GM12878 (cell line): ENCODE measurements around the gene TTLL11. TPM values are rescaled to one million over a fixed set of nuclear protein-coding genes. Genes with fewer than 3 reads are reported as not detected.
A peak's percentile ranks its signal among the peaks of the same experiment; 100 is the strongest.

Experiments
- ATAC-seq: fragments of 200-7000 bp; cut with Tn5 transposase; 3 replicates; pipeline ENCODE4 v1.9.1; 2020; ENCODE audit warnings: mild to moderate bottlenecking, moderate library complexity
- BruUV-seq: library from RNA; stranded (reverse); fragments of 400-500 nt; replicated peaks from 2 replicates; lab custom pipeline; 2021; lab: Mats Ljungman, UMichigan
- CTCF ChIA-PET: fragments of 300-600 bp; sonication (Branson Sonifier 250); formaldehyde crosslinking; extraction: SDS; loops from one replicate; lab custom pipeline; 2021; ENCODE audit warnings: inconsistent platforms; lab: Yijun Ruan, JAX
- POLR2A ChIA-PET: fragments of 350-600 bp; formaldehyde crosslinking; extraction: SDS; loops from one replicate; lab custom pipeline; 2021; ENCODE audit warnings: inconsistent platforms; lab: Charles Lee
- RAD21 ChIA-PET: fragments of 300-600 bp; sonication (Branson Sonifier 250); formaldehyde crosslinking; loops from one replicate; lab custom pipeline; 2023; ENCODE audit warnings: antibody characterized with exemption; ENCODE audit not compliant: unreplicated experiment; lab: Charles Lee
- SMC1A ChIA-PET: fragments of 300-600 bp; sonication (Branson Sonifier 250); formaldehyde crosslinking; loops from one replicate; lab custom pipeline; 2023; ENCODE audit not compliant: unreplicated experiment, uncharacterized antibody; lab: Charles Lee
- DNase-seq: peaks from one replicate; pipeline ENCODE4 v3.0.0-alpha.2; 2011; ENCODE audit warnings: low read depth, low spot score
- FAIRE-seq: peaks from 3 replicates; lab custom pipeline; 2011; peaks lifted over from hg19 to GRCh38; lab: Jason Lieb, UNC
- H2AFZ ChIP-seq: 2 replicates; pipeline ENCODE4 v1.6.0; 2011; ENCODE audit warnings: low read depth, low read length, control low read depth; ENCODE audit not compliant: control insufficient read depth
- H3K27ac ChIP-seq: 2 replicates; pipeline ENCODE4 v1.5.1; 2011; ENCODE audit warnings: control low read depth; ENCODE audit not compliant: control insufficient read depth, insufficient read depth
- H3K27me3 ChIP-seq, 2 experiments: replicated peaks in 1 of 2; 2 replicates each; pipeline versions ENCODE4 v1.6.0 to v1.6.1; 2011; ENCODE audit warnings: low read length in 1 of 2; ENCODE audit not compliant: control insufficient read depth in 2 of 2, insufficient read depth in 2 of 2
- H3K36me3 ChIP-seq, 2 experiments: 2 replicates each; pipeline ENCODE4 v1.5.1; 2011; ENCODE audit warnings: low read length in 1 of 2; ENCODE audit not compliant: control insufficient read depth in 2 of 2, insufficient read depth in 2 of 2
- H3K4me1 ChIP-seq: 2 replicates; pipeline ENCODE4 v1.6.1; 2011; ENCODE audit warnings: mild to moderate bottlenecking, low read length, moderate library complexity, mixed read lengths; ENCODE audit not compliant: control insufficient read depth, insufficient read depth
- H3K4me2 ChIP-seq: 2 replicates; pipeline ENCODE4 v1.6.0; 2011; ENCODE audit warnings: control low read depth; ENCODE audit not compliant: control insufficient read depth, insufficient read depth
- H3K4me3 ChIP-seq: fragments of 200-600 bp; sonication (generic); 2 replicates; pipeline ENCODE4 v1.5.1; 2016
- H3K79me2 ChIP-seq: 2 replicates; pipeline ENCODE4 v1.6.0; 2011; ENCODE audit warnings: low read length; ENCODE audit not compliant: control insufficient read depth, insufficient read depth
- H3K9ac ChIP-seq: 2 replicates; pipeline ENCODE4 v1.8.0; 2011; ENCODE audit warnings: low read length, control low read depth, mixed read lengths; ENCODE audit not compliant: control insufficient read depth, insufficient read depth
- H3K9me3 ChIP-seq: replicated peaks from 3 replicates; pipeline ENCODE4 v1.5.1; 2011; ENCODE audit warnings: mild to moderate bottlenecking, low read length; ENCODE audit not compliant: control insufficient read depth, insufficient read depth
- H4K20me1 ChIP-seq: 2 replicates; pipeline ENCODE4 v1.6.0; 2011; ENCODE audit not compliant: control insufficient read depth, insufficient read depth
- BHLHE40 ChIP-seq, 2 experiments: fragments of 450-650 bp in 1 of 2; IDR thresholded peaks; 2 replicates each; pipeline ENCODE4 v1.6.1; 2011 to 2017; ENCODE audit warnings: low read depth in 2 of 2, borderline replicate concordance in 1 of 2, improper control_type of control experiment in 1 of 2, low read length in 1 of 2, mild to moderate bottlenecking in 1 of 2
- CBX5 ChIP-seq: sonication (generic); IDR thresholded peaks from 2 replicates; pipeline ENCODE4 v1.6.1; 2016; ENCODE audit warnings: low read depth, moderate library complexity, mild to moderate bottlenecking, inconsistent platforms
- CREM ChIP-seq: IDR thresholded peaks from 2 replicates; pipeline ENCODE4 v1.6.1; 2014; ENCODE audit warnings: antibody characterized with exemption, low read depth
- DPF2 ChIP-seq: fragments of 450-650 bp; IDR thresholded peaks from 2 replicates; pipeline ENCODE4 v1.6.1; 2017; ENCODE audit warnings: mild to moderate bottlenecking
- JUNB ChIP-seq: IDR thresholded peaks from 2 replicates; pipeline ENCODE4 v1.6.1; 2016; ENCODE audit warnings: antibody characterized with exemption, mild to moderate bottlenecking
- MEF2B ChIP-seq: fragments of 450-650 bp; IDR thresholded peaks from 2 replicates; pipeline ENCODE4 v1.6.1; 2018; ENCODE audit warnings: mild to moderate bottlenecking, moderate library complexity; ENCODE audit not compliant: partially characterized antibody, poor library complexity, severe bottlenecking
- MTA3 ChIP-seq: IDR thresholded peaks from 2 replicates; pipeline ENCODE4 v1.6.1; 2012; ENCODE audit warnings: low read length, inconsistent platforms, borderline replicate concordance
- NBN ChIP-seq: fragments of 450-650 bp; IDR thresholded peaks from 2 replicates; pipeline ENCODE4 v1.6.1; 2016
- NFYB ChIP-seq: IDR thresholded peaks from 2 replicates; pipeline ENCODE4 v1.6.1; 2011; ENCODE audit warnings: low read depth, mild to moderate bottlenecking, low read length, improper control_type of control experiment, moderate library complexity; ENCODE audit not compliant: insufficient read depth
- RUNX3 ChIP-seq: IDR thresholded peaks from 2 replicates; pipeline ENCODE4 v1.6.1; 2012; ENCODE audit warnings: low read length, inconsistent platforms
- TCF7 ChIP-seq: IDR thresholded peaks from 2 replicates; pipeline ENCODE4 v1.6.1; 2014; ENCODE audit warnings: antibody characterized with exemption, borderline replicate concordance
- ZNF217 ChIP-seq: fragments of 450-650 bp; IDR thresholded peaks from 2 replicates; pipeline ENCODE4 v1.6.1; 2017; ENCODE audit warnings: antibody characterized with exemption, mild to moderate bottlenecking
- ZNF622 ChIP-seq: fragments of 450-650 bp; IDR thresholded peaks from 2 replicates; pipeline ENCODE4 v1.6.1; 2017; ENCODE audit warnings: mild to moderate bottlenecking, inconsistent platforms
- WGBS: methylation state at CpG from one replicate; pipeline ENCODE4 v1.1.6; 2016; ENCODE audit warnings: low lambda C conversion rate; ENCODE audit not compliant: insufficient replicate concordance, insufficient coverage; ENCODE audit errors: missing lambda C conversion rate; 5-methylcytosine and 5-hydroxymethylcytosine counted together
- in situ Hi-C: fragments of 300-500 bp; cut with MboI; formaldehyde crosslinking; loops from 9 replicates; pipeline ENCODE4 v1.14.3; 2018; ENCODE audit warnings: mixed read lengths
- intact Hi-C: fragments of 100-400 bp; cut with micrococcal nuclease; formaldehyde crosslinking; loops from one replicate; pipeline ENCODE4 v1.14.2; 2022; ENCODE audit not compliant: unreplicated experiment
- polyA plus RNA-seq, 11 experiments: library from polyadenylated mRNA; depleted of rRNA in 4 of 11; unstranded in 6 of 11; stranded (reverse) in 5 of 11; fragments of >200 nt; fragmentation: Nextera tagmentation in 4 of 11; fragmentation: Illumina TruSeq in 1 of 11; extraction: Ambion mirVana in 4 of 11; extraction: Trizol in 1 of 11; gene quantifications; 1 replicate in 1 of 11; 2 replicates in 10 of 11; pipeline versions ENCODE4 v1.2.1 to v1.2.3, GENCODE V29; 2011 to 2016; ENCODE audit warnings: inconsistent platforms in 2 of 11, missing spikeins in 2 of 11, low read depth in 1 of 11
- total RNA-seq, 4 experiments: library from RNA; depleted of rRNA in 3 of 4; stranded (reverse); fragments of >200 nt in 3 of 4; fragmentation: Illumina TruSeq in 1 of 4; extraction: Trizol in 1 of 4; gene quantifications; 2 replicates each; pipeline versions ENCODE4 v1.2.1 to v1.2.3, GENCODE V29; 2013 to 2021
- TF ChIP-seq, protein P1 (sequence below): fragments of 150-350 bp; IDR thresholded peaks from 2 replicates; pipeline ENCODE4 v1.6.1; 2016; ENCODE audit warnings: low read depth, low read length
- TF ChIP-seq, protein P2 (sequence below): IDR thresholded peaks from 2 replicates; pipeline ENCODE4 v1.6.1; 2011; ENCODE audit warnings: mild to moderate bottlenecking, low read depth, low read length, moderate library complexity; ENCODE audit not compliant: insufficient replicate concordance
- TF ChIP-seq, protein P3 (sequence below): fragments of 450-650 bp; formaldehyde crosslinking; IDR thresholded peaks from 2 replicates; pipeline ENCODE4 v1.4.0; 2020; ENCODE audit warnings: mild to moderate bottlenecking, moderate library complexity

Gene TTLL11
- total and polyA plus RNA-seq, 10 of the 15 experiments (the other 5 are each of a cell fraction or from before 2014, with no cell fraction given), result 1.2 to 3.7 (median 2.9) TPM

DNA sequence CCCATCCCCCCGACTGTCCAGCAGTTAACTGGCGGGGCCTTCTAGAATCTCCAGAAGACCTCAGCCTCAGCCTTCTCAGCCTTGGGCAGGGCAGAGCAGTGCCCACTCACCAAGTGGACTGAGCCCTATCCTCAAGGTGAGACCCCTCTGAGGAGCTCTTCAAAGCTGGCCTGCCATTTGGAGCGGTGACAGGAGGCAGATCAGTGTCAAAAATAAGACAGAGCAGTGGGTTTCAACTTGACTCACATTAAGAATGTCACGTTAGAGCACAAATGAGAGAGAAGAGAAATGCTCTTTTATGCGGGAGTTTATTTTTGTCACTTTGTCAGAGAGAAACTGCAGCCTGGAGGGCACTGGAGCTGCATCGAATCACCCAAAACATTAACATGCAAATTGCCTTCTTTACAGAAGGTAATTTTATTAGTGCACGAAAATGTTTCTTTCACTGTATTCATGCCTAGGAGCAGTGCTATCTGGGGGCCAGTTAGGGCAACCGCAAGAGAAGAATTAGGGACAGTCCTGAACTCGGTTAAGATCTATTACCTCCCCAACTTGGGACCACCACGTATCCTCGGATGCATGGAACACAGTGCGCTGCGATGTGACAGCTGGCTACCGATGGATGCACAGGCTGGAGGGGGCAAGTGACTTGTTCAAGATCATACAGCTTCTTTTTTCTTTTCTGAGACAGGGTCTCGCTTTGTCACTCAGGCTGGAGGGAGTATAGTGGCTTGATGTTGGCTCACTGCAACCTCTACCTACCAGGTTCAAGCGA, 253.2 kb downstream of the TTLL11 start:
- in situ Hi-C loops (no loop called here), intact Hi-C loops (no loop called here)
- POLR2A ChIA-PET, result no interaction called here
- no peaks in the 10 kb centered on the region for H4K20me1 ChIP-seq
- H2AFZ ChIP-seq, result no peak overlapping the region
- no peak overlapping the region for H3K4me3 ChIP-seq
- peak; percentile 40 for DNase-seq
- no TSS peak for BruUV-seq
- CTCF ChIA-PET, result no interaction called here
- no peaks in the 10 kb centered on the region for H3K9me3 ChIP-seq
- SMC1A ChIA-PET, result no interaction called here
- no peaks in the 10 kb centered on the region for H3K79me2 ChIP-seq
- ATAC-seq, result peak; percentile 73
- peak; percentile 92 for FAIRE-seq
- H3K36me3 ChIP-seq, result no peaks in the 10 kb centered on the region
- RAD21 ChIA-PET, result no interaction called here
- peaks cover 0 to 4% of the 10 kb centered on the region in 2 experiments; a peak in 2 of 4 replicates for H3K27me3 ChIP-seq
- peak overlapping the region; percentile 20 for H3K27ac ChIP-seq
- 6% methylated on average over 16 of the region's 16 CpGs for WGBS
- H3K4me1 ChIP-seq, result peaks cover 27% of the 10 kb centered on the region
- no peak overlapping the region for H3K9ac ChIP-seq
- H3K4me2 ChIP-seq, result peak overlapping the region; percentile 56
- TF ChIP-seq MEF2B (peak; percentile 60), CBX5 (no peak), ZNF622 (no peak), NFYB (0 out of 2 replicates have a peak, but pooled peaks have one; percentile 23), BHLHE40 (IDR thresholded peaks at IDR 0.05; ENCODE audit: borderline replicate concordance in 1 of 2, low read depth in 2 of 2, low read length in 1 of 2) (peak; percentile 71 to 77), RUNX3 (peak; percentile 77), ZNF217 (peak; percentile 63; the same call in 1 of the 2 replicates), JUNB (peak; percentile 85), DPF2 (peak; percentile 43; the same call in 1 of the 2 replicates), CREM (0 out of 2 replicates have a peak, but pooled peaks have one; percentile 27), MTA3 (peak; percentile 44; the same call in 1 of the 2 replicates), NBN (no peak), TCF7 (peak; percentile 93)
- TF ChIP-seq, protein P1, sequence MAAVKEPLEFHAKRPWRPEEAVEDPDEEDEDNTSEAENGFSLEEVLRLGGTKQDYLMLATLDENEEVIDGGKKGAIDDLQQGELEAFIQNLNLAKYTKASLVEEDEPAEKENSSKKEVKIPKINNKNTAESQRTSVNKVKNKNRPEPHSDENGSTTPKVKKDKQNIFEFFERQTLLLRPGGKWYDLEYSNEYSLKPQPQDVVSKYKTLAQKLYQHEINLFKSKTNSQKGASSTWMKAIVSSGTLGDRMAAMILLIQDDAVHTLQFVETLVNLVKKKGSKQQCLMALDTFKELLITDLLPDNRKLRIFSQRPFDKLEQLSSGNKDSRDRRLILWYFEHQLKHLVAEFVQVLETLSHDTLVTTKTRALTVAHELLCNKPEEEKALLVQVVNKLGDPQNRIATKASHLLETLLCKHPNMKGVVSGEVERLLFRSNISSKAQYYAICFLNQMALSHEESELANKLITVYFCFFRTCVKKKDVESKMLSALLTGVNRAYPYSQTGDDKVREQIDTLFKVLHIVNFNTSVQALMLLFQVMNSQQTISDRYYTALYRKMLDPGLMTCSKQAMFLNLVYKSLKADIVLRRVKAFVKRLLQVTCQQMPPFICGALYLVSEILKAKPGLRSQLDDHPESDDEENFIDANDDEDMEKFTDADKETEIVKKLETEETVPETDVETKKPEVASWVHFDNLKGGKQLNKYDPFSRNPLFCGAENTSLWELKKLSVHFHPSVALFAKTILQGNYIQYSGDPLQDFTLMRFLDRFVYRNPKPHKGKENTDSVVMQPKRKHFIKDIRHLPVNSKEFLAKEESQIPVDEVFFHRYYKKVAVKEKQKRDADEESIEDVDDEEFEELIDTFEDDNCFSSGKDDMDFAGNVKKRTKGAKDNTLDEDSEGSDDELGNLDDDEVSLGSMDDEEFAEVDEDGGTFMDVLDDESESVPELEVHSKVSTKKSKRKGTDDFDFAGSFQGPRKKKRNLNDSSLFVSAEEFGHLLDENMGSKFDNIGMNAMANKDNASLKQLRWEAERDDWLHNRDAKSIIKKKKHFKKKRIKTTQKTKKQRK, result no peak
- TF ChIP-seq, protein P2, sequence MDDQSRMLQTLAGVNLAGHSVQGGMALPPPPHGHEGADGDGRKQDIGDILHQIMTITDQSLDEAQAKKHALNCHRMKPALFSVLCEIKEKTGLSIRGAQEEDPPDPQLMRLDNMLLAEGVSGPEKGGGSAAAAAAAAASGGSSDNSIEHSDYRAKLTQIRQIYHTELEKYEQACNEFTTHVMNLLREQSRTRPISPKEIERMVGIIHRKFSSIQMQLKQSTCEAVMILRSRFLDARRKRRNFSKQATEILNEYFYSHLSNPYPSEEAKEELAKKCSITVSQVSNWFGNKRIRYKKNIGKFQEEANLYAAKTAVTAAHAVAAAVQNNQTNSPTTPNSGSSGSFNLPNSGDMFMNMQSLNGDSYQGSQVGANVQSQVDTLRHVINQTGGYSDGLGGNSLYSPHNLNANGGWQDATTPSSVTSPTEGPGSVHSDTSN, result peak; percentile 23
- TF ChIP-seq, protein P3, sequence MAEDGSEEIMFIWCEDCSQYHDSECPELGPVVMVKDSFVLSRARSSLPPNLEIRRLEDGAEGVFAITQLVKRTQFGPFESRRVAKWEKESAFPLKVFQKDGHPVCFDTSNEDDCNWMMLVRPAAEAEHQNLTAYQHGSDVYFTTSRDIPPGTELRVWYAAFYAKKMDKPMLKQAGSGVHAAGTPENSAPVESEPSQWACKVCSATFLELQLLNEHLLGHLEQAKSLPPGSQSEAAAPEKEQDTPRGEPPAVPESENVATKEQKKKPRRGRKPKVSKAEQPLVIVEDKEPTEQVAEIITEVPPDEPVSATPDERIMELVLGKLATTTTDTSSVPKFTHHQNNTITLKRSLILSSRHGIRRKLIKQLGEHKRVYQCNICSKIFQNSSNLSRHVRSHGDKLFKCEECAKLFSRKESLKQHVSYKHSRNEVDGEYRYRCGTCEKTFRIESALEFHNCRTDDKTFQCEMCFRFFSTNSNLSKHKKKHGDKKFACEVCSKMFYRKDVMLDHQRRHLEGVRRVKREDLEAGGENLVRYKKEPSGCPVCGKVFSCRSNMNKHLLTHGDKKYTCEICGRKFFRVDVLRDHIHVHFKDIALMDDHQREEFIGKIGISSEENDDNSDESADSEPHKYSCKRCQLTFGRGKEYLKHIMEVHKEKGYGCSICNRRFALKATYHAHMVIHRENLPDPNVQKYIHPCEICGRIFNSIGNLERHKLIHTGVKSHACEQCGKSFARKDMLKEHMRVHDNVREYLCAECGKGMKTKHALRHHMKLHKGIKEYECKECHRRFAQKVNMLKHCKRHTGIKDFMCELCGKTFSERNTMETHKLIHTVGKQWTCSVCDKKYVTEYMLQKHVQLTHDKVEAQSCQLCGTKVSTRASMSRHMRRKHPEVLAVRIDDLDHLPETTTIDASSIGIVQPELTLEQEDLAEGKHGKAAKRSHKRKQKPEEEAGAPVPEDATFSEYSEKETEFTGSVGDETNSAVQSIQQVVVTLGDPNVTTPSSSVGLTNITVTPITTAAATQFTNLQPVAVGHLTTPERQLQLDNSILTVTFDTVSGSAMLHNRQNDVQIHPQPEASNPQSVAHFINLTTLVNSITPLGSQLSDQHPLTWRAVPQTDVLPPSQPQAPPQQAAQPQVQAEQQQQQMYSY (CRISPR knock-in tag), result no peak
